ENCODE measurements around the gene RWDD1. TPM values are rescaled to one million over a fixed set of nuclear protein-coding genes. Genes with fewer than 3 reads are reported as not detected.

RWDD1 gene
- total and polyA plus RNA-seq, 2 of the 13 experiments (the other 11 are each of a cell fraction or from before 2014, with no cell fraction given): 27.4 to 67.1 TPM

DNA sequence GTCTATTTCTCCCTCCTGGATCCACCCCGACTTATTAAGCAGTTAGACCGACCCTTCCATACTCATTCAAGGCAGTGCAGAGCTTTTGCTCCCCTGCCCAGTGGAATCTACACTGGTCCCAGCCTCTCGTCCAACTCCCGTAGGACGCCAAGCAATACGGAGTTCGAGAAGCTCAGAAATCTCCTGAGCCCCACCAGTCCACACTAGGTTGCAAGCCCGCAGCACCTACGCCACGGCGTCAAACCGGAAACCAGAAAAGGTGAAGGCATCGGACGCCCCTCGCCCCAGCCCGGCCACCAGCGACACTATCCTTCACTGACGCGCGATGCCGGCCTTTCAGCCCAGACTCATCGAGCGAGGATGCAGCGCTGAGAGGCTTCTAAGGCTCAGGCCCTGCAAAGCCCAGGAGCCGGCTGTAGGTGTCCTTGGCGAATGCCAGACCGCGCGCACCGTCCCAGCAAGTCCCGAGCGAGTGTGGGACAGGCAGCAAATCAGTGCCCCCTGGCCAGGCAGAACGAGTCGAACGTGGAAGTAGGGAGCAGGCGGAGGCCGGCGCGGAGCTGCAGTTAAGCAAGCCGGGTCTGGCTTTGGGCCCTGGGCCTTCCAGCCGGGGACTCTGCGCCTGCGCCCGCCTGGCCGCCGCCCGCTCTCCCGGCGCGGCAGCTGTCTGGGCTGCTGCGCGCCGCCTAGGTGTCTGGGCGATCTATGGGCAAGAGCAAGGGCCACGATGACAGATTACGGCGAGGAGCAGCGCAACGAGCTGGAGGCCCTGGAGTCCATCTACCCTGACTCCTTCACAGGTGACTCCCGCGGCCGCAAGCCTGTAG is at the start of gene RWDD1 (continued):
- no peak for TF ChIP-seq ZNF780A (CRISPR knock-in tag; IDR thresholded peaks at IDR 0.05)
- TF ChIP-seq, protein P1, sequence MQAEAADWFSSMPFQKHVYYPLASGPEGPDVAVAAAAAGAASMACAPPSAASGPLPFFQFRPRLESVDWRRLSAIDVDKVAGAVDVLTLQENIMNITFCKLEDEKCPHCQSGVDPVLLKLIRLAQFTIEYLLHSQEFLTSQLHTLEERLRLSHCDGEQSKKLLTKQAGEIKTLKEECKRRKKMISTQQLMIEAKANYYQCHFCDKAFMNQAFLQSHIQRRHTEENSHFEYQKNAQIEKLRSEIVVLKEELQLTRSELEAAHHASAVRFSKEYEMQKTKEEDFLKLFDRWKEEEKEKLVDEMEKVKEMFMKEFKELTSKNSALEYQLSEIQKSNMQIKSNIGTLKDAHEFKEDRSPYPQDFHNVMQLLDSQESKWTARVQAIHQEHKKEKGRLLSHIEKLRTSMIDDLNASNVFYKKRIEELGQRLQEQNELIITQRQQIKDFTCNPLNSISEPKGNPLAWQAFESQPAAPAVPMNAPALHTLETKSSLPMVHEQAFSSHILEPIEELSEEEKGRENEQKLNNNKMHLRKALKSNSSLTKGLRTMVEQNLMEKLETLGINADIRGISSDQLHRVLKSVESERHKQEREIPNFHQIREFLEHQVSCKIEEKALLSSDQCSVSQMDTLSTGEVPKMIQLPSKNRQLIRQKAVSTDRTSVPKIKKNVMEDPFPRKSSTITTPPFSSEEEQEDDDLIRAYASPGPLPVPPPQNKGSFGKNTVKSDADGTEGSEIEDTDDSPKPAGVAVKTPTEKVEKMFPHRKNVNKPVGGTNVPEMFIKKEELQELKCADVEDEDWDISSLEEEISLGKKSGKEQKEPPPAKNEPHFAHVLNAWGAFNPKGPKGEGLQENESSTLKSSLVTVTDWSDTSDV (CRISPR knock-in tag; IDR thresholded peaks at IDR 0.05): peak; percentile 80; the same call in 1 of the 2 replicates
- peak; percentile 85; the same call in 1 of the 2 replicates for TF ChIP-seq ZNF333 (CRISPR knock-in tag; IDR thresholded peaks at IDR 0.05; ENCODE audit: borderline replicate concordance)
- TF ChIP-seq STAG1 (CRISPR knock-in tag; IDR thresholded peaks at IDR 0.05): peak; percentile 25; the same call in 1 of the 2 replicates
- TF ChIP-seq ZNF816 (CRISPR knock-in tag; IDR thresholded peaks at IDR 0.05; ENCODE audit: borderline replicate concordance): no peak; the same call in 1 of the 2 replicates
- TF ChIP-seq, protein P2, sequence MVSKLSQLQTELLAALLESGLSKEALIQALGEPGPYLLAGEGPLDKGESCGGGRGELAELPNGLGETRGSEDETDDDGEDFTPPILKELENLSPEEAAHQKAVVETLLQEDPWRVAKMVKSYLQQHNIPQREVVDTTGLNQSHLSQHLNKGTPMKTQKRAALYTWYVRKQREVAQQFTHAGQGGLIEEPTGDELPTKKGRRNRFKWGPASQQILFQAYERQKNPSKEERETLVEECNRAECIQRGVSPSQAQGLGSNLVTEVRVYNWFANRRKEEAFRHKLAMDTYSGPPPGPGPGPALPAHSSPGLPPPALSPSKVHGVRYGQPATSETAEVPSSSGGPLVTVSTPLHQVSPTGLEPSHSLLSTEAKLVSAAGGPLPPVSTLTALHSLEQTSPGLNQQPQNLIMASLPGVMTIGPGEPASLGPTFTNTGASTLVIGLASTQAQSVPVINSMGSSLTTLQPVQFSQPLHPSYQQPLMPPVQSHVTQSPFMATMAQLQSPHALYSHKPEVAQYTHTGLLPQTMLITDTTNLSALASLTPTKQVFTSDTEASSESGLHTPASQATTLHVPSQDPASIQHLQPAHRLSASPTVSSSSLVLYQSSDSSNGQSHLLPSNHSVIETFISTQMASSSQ (IDR thresholded peaks at IDR 0.05; ENCODE audit: low read depth): peak; percentile 67
- TF ChIP-seq, protein P2 (CRISPR knock-in tag; IDR thresholded peaks at IDR 0.05; ENCODE audit: borderline replicate concordance): peak; percentile 92; the same call in 1 of the 2 replicates
- no peak for TF ChIP-seq PCBP2 (optimal IDR thresholded peaks at IDR 0.05; ENCODE audit: low read depth, low read length, poor library complexity, severe bottlenecking)
- TF ChIP-seq, protein P3, sequence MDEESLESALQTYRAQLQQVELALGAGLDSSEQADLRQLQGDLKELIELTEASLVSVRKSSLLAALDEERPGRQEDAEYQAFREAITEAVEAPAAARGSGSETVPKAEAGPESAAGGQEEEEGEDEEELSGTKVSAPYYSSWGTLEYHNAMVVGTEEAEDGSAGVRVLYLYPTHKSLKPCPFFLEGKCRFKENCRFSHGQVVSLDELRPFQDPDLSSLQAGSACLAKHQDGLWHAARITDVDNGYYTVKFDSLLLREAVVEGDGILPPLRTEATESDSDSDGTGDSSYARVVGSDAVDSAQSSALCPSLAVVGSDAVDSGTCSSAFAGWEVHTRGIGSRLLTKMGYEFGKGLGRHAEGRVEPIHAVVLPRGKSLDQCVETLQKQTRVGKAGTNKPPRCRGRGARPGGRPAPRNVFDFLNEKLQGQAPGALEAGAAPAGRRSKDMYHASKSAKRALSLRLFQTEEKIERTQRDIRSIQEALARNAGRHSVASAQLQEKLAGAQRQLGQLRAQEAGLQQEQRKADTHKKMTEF (CRISPR knock-in tag; IDR thresholded peaks at IDR 0.05): peak; percentile 100
- no peak for TF ChIP-seq SYNCRIP (IDR thresholded peaks at IDR 0.05; ENCODE audit: insufficient read depth, low read depth, low read length)
- peak; percentile 95 for TF ChIP-seq ZNF883 (CRISPR knock-in tag; IDR thresholded peaks at IDR 0.05; ENCODE audit: not compliant biosample characterization)
- TF ChIP-seq ZNF562 (CRISPR knock-in tag; IDR thresholded peaks at IDR 0.05; ENCODE audit: borderline replicate concordance): no peak
- TF ChIP-seq, protein P4, sequence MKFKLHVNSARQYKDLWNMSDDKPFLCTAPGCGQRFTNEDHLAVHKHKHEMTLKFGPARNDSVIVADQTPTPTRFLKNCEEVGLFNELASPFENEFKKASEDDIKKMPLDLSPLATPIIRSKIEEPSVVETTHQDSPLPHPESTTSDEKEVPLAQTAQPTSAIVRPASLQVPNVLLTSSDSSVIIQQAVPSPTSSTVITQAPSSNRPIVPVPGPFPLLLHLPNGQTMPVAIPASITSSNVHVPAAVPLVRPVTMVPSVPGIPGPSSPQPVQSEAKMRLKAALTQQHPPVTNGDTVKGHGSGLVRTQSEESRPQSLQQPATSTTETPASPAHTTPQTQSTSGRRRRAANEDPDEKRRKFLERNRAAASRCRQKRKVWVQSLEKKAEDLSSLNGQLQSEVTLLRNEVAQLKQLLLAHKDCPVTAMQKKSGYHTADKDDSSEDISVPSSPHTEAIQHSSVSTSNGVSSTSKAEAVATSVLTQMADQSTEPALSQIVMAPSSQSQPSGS (CRISPR knock-in tag; IDR thresholded peaks at IDR 0.05): peak; percentile 96

Data from HepG2 (cell line).